Measurements from ENCODE around the gene HOXD4. TPM values are rescaled to one million over a fixed set of nuclear protein-coding genes. Genes with fewer than 3 reads are reported as not detected.

The HOXD4 gene
- total RNA-seq, 4 donors from 2014 or later, result 1.9 to 3.1 TPM; not detected in 2

DNA sequence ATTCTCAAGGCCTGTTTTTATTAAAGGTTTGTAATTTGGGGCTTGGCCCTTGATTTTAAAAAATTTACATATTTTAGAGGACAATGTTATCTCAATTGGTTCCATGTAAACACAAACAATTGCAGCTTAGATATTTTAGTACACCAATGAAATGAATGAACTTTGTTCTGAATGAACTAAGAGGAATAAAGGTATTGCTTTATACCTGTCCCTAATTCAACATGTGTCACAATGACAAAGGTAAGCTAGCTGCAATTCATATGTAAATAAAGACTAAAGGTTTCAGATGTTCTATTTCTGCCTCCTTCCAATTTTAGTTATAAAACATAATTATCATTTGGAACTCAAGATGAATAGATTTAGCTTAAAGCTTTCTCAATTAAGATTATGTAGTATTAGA lies 48.6 kb downstream of the HOXD4 start:
- H3K9me3 ChIP-seq, result no peaks in the 10 kb centered on the region

GRCh38 chr2:176200971-176201370 lies 49.6 kb downstream of the HOXD4 start:
- 77% methylated on average over 21 of the region's 21 CpGs for WGBS
- Histone ChIP-seq H3K4me3 (no peak overlapping the region), H3K27ac (no peak overlapping the region), H3K27me3 (peaks cover 44% of the 10 kb centered on the region), H3K4me1 (no peaks in the 10 kb centered on the region), H3K9me3 (no peaks in the 10 kb centered on the region), H3K36me3 (no peaks in the 10 kb centered on the region)
- TF ChIP-seq POLR2AphosphoS5 (IDR thresholded peaks at IDR 0.05), result no peak
- TF ChIP-seq EP300 (IDR thresholded peaks at IDR 0.05), result no peak
- no peak for TF ChIP-seq CTCF (IDR thresholded peaks at IDR 0.05)
- no peak for TF ChIP-seq POLR2A (IDR thresholded peaks at IDR 0.05)
- DNase-seq (ENCODE audit: low spot score in 2 of 2), result no peak

More for the DNA sequence above, 48.6 kb downstream of the HOXD4 start:
- DNase-seq (ENCODE audit: low spot score in 2 of 2), result no peak
- Histone ChIP-seq H3K27me3 (peaks cover 47% of the 10 kb centered on the region), H3K36me3 (no peaks in the 10 kb centered on the region), H3K27ac (no peak overlapping the region), H3K4me3 (no peak overlapping the region), H3K4me1 (no peaks in the 10 kb centered on the region)
- TF ChIP-seq POLR2AphosphoS5 (IDR thresholded peaks at IDR 0.05), result no peak
- TF ChIP-seq EP300 (IDR thresholded peaks at IDR 0.05), result no peak
- no peak for TF ChIP-seq CTCF (IDR thresholded peaks at IDR 0.05)
- no peak for TF ChIP-seq POLR2A (IDR thresholded peaks at IDR 0.05)

DNA sequence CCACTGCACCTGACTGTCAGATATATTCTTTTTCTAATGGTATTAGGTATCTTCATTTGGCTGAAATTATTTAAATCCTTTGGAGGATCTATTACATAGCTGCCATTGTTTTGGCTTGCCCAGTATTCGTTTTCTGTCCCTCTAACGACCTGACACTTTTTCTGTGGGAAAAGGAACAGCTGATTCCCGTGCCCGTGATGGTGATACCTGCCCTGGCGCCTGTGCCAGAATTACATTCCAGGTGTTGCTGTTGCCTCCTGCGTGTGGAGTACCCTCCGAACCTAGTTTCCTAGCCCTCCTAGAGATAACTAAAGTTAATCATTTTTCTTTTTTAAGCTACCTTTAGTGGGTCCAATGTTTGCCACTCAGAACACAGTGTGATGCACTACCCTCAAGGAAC lies 51.1 kb downstream of the HOXD4 start:
- WGBS, result 78% methylated on average over 7 of the region's 7 CpGs

More for the DNA sequence above, 51.1 kb downstream of the HOXD4 start:
- Histone ChIP-seq H3K9me3 (no peaks in the 10 kb centered on the region), H3K4me3 (no peak overlapping the region), H3K4me1 (no peaks in the 10 kb centered on the region), H3K36me3 (no peaks in the 10 kb centered on the region), H3K27me3 (peaks cover 36% of the 10 kb centered on the region), H3K27ac (no peak overlapping the region)
- no peak for TF ChIP-seq POLR2AphosphoS5 (IDR thresholded peaks at IDR 0.05)
- TF ChIP-seq EP300 (IDR thresholded peaks at IDR 0.05), result no peak
- no peak for TF ChIP-seq CTCF (IDR thresholded peaks at IDR 0.05)
- no peak for TF ChIP-seq POLR2A (IDR thresholded peaks at IDR 0.05)
- DNase-seq (ENCODE audit: low spot score in 2 of 2), result no peak

Other genes with a start within 250 kb of the HOXD4 start
- 10 to 100 TPM; 23.1 to 36.1 (median 25.8) TPM for gene LNPK, start 149.3 kb upstream of the HOXD4 start, total RNA-seq
- not detected for gene EVX2, start 67.6 kb upstream of the HOXD4 start, total RNA-seq
- under 1 TPM in 1 of 4 donors, not detected in 3; 0.19 TPM for gene HOXD13, start 58.8 kb upstream of the HOXD4 start, total RNA-seq
- not detected for gene HOXD12, start 51.8 kb upstream of the HOXD4 start, total RNA-seq
- gene HOXD11, start 44.3 kb upstream of the HOXD4 start, total RNA-seq, result not detected
- gene HOXD10, start 34.8 kb upstream of the HOXD4 start, total RNA-seq, result under 1 TPM in 2 of 4 donors, not detected in 2; 0.56 to 0.59 TPM
- gene HOXD9, start 28.8 kb upstream of the HOXD4 start, total RNA-seq, result 1 to 10 TPM in 2 of 4 donors, under 1 TPM in 1, not detected in 1; 0.26 to 3.1 (median 2.6) TPM
- 1 to 10 TPM; 1.4 to 6.0 (median 2.6) TPM for gene HOXD8, start 21.8 kb upstream of the HOXD4 start, total RNA-seq
- gene HOXD3, start 5.8 kb downstream of the HOXD4 start, total RNA-seq, result 1 to 10 TPM in 2 of 4 donors, under 1 TPM in 2; 0.49 to 3.5 (median 1.5) TPM
- under 1 TPM in 2 of 4 donors, not detected in 2; 0.85 to 0.89 TPM for gene HOXD1, start 37.1 kb downstream of the HOXD4 start, total RNA-seq
- gene MTX2, start 117.9 kb downstream of the HOXD4 start, total RNA-seq, result 10 to 100 TPM; 23.3 to 33.5 (median 31.2) TPM

Measured in suprapubic skin (tissue), 4 donors.